Suprapubic skin (tissue), 3 donors: ENCODE measurements around the gene ITPRID2.

ENCODE experiments used
- CTCF ChIP-seq, 2 donors: fragments of 200-600 bp in 1 of 2; fragments of 450-650 bp in 1 of 2; sonication (generic) in 1 of 2; IDR thresholded peaks; one replicate each; pipeline ENCODE4 v1.5.1; 2016 to 2019; ENCODE audit warnings: antibody characterized with exemption in 2 of 2, mild to moderate bottlenecking in 1 of 2, moderate library complexity in 1 of 2
- POLR2A ChIP-seq, 2 donors: fragments of 450-650 bp; IDR thresholded peaks; one replicate each; pipeline ENCODE4 v1.6.1; 2017; ENCODE audit warnings: antibody characterized with exemption in 2 of 2, mild to moderate bottlenecking in 2 of 2, moderate library complexity in 2 of 2

- TF ChIP-seq CTCF (IDR thresholded peaks at IDR 0.05), result no peak
- TF ChIP-seq POLR2A (IDR thresholded peaks at IDR 0.05), result no peak
These were observed 43.2 kb downstream of the ITPRID2 start for GRCh38 chr2:181934694-181935093.
